Measurements from ENCODE around the gene TNFSF12. TPM values are rescaled to one million over a fixed set of nuclear protein-coding genes. Genes with fewer than 3 reads are reported as not detected.
A peak's percentile ranks its signal among the peaks of the same experiment; 100 is the strongest.

TNFSF12 gene, protein sequence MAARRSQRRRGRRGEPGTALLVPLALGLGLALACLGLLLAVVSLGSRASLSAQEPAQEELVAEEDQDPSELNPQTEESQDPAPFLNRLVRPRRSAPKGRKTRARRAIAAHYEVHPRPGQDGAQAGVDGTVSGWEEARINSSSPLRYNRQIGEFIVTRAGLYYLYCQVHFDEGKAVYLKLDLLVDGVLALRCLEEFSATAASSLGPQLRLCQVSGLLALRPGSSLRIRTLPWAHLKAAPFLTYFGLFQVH
- total RNA-seq (13.2 TPM), polyA plus RNA-seq (ENCODE audit: insufficient read depth in 1 of 8, insufficient read length in 8 of 8, low replicate concordance in 1 of 8) (10 to 100 TPM; 22.2 to 35.9 (median 28.2) TPM)
- long read RNA-seq, donor 1, transcript TNFSF12-201 (7 exons, 1,553 nt): major isoform, 5 of 6 reads
- long read RNA-seq, donor 1, partial matches to known transcripts: 0 of 6 reads
- long read RNA-seq, donor 1, other reads (novel, unspliced or antisense): 0 of 6 reads
- long read RNA-seq, donor 2, partial matches to known transcripts: 0 of 2 reads
- long read RNA-seq, donor 2, other reads (novel, unspliced or antisense): 0 of 2 reads
- long read RNA-seq, donor 3, transcript TNFSF12-201 (7 exons, 1,553 nt): major isoform, 11 of 13 reads
- long read RNA-seq, donor 3, partial matches to known transcripts: 0 of 13 reads
- long read RNA-seq, donor 3, other reads (novel, unspliced or antisense): 0 of 13 reads
- long read RNA-seq, donor 4, partial matches to known transcripts: 17 of 21 reads
- long read RNA-seq, donor 4, other reads (novel, unspliced or antisense): 0 of 21 reads
- long read RNA-seq, donor 5, transcript TNFSF12-201 (7 exons, 1,553 nt): major isoform, 25 of 40 reads
- long read RNA-seq, donor 5, partial matches to known transcripts: 5 of 40 reads
- long read RNA-seq, donor 5, other reads (novel, unspliced or antisense): 9 of 40 reads
- long read RNA-seq, donor 6, transcript TNFSF12-201 (7 exons, 1,553 nt): major isoform, 6 of 19 reads
- long read RNA-seq, donor 6, partial matches to known transcripts: 13 of 19 reads
- long read RNA-seq, donor 6, other reads (novel, unspliced or antisense): 0 of 19 reads
- long read RNA-seq, donor 7, transcript TNFSF12-201 (7 exons, 1,553 nt): major isoform, 5 of 13 reads
- long read RNA-seq, donor 7, partial matches to known transcripts: 5 of 13 reads
- long read RNA-seq, donor 7, other reads (novel, unspliced or antisense): 0 of 13 reads
- long read RNA-seq, donor 8, partial matches to known transcripts: 0 of 5 reads
- long read RNA-seq, donor 8, other reads (novel, unspliced or antisense): 0 of 5 reads
- long read RNA-seq, donor 9, transcript TNFSF12-201 (7 exons, 1,553 nt): major isoform, 6 of 12 reads
- long read RNA-seq, donor 9, partial matches to known transcripts: 5 of 12 reads
- long read RNA-seq, donor 9, other reads (novel, unspliced or antisense): 0 of 12 reads
- long read RNA-seq, donor 10, partial matches to known transcripts: 0 of 8 reads
- long read RNA-seq, donor 10, other reads (novel, unspliced or antisense): 6 of 8 reads
- long read RNA-seq, donor 11, transcript TNFSF12-201 (7 exons, 1,553 nt): major isoform, 16 of 33 reads
- long read RNA-seq, donor 11, partial matches to known transcripts: 10 of 33 reads
- long read RNA-seq, donor 11, other reads (novel, unspliced or antisense): 6 of 33 reads

DNA sequence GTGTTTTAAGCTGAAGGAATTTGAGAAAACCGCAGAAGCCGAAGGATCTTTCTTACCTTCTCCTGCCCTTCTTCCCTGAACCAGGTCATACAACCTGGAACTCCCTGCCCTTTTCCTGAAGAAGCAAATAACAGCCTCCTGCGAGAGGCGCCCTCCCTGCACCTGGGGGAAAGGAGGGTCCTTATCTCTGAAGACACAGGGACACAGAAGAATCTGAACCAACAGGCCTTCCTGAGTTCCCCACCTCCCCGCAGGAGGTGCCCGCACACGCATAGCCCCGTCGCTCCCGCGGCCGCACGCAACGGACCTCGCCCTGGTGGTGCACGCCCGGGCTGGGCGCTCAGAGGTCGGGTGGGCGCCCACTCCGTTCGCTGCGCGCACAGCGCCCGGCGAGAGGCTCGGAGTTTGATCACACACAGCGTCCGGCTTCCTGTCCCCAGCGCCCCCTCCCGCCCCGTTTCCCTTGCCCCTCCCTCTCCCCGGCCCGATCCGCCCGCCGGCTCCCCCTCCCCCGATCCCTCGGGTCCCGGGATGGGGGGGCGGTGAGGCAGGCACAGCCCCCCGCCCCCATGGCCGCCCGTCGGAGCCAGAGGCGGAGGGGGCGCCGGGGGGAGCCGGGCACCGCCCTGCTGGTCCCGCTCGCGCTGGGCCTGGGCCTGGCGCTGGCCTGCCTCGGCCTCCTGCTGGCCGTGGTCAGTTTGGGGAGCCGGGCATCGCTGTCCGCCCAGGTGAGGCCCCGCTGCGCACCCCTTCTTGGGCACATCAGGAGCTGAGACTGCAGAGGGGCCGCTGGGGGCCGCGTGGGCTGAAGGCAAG is at the start of gene TNFSF12:
TNFSF12 (plus strand) TSS at position 474 of the 816 bp plus-strand sequence; CDS start at position 570, 96 bp downstream.
- no peaks in the 10 kb centered on the region for H3K9me3 ChIP-seq (replicated peaks; ENCODE audit: control insufficient read depth, low read depth, low read length)
- WGBS (ENCODE audit: insufficient coverage): 2% methylated on average over 50 of the region's 65 CpGs
- H3K27ac ChIP-seq (ENCODE audit: low read length): peak within 1 kb of the TSS; percentile 79
- no peaks in the 10 kb centered on the region for H3K27me3 ChIP-seq (ENCODE audit: control insufficient read depth, insufficient read depth, low read length)
- DNase-seq: peak; percentile 78
- peaks cover 6% of the 10 kb centered on the region for H3K36me3 ChIP-seq (ENCODE audit: control insufficient read depth, insufficient read depth, low read length)
- peaks cover 19% of the 10 kb centered on the region for H3K4me1 ChIP-seq (ENCODE audit: control insufficient read depth, insufficient read depth, low read length)
- peak within 1 kb of the TSS; percentile 72 for H3K4me3 ChIP-seq (ENCODE audit: low read length)

DNA sequence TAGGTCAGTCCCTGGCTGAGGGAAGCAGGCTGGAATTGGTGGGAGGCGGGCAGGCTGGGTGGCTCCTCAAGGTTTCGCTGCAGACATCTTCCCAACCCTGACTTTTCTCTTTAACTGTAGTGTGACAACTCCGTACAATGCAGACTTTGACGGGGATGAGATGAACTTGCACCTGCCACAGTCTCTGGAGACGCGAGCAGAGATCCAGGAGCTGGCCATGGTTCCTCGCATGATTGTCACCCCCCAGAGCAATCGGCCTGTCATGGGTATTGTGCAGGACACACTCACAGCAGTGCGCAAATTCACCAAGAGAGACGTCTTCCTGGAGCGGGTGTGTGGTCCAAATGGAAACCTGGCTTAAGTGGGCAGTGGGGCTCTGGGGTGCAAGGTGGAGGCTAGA is 49.7 kb upstream of the TNFSF12 start:
- Histone ChIP-seq H3K27me3 (ENCODE audit: control insufficient read depth, insufficient read depth, low read length) (no peaks in the 10 kb centered on the region), H3K4me1 (ENCODE audit: control insufficient read depth, insufficient read depth, low read length) (no peaks in the 10 kb centered on the region), H3K36me3 (ENCODE audit: control insufficient read depth, insufficient read depth, low read length) (peaks cover 83% of the 10 kb centered on the region), H3K4me3 (ENCODE audit: low read length) (no peak overlapping the region), H3K9me3 (replicated peaks; ENCODE audit: control insufficient read depth, low read depth, low read length) (no peaks in the 10 kb centered on the region), H3K27ac (ENCODE audit: low read length) (no peak overlapping the region)
- DNase-seq: no peak
- 79% methylated on average over 10 of the region's 11 CpGs for whole genome bisulfite sequencing (ENCODE audit: insufficient coverage)

DNA sequence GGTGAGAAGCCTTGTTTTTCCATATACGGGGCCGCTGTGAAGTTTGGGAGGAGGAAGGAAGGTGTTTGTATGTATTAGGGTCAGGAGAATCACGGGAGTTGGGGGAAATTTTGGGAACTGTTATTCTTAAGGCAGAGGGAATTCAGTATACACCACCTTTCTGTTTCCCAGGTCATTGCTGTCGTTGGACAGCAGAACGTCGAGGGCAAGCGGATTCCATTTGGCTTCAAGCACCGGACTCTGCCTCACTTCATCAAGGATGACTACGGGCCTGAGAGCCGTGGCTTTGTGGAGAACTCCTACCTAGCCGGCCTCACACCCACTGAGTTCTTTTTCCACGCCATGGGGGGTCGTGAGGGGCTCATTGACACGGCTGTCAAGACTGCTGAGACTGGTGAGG is 47.1 kb upstream of the TNFSF12 start:
- 84% methylated on average over 11 of the region's 14 CpGs for WGBS (ENCODE audit: insufficient coverage)
- Histone ChIP-seq H3K4me3 (ENCODE audit: low read length) (no peak overlapping the region), H3K4me1 (ENCODE audit: control insufficient read depth, insufficient read depth, low read length) (no peaks in the 10 kb centered on the region), H3K27ac (ENCODE audit: low read length) (no peak overlapping the region), H3K9me3 (replicated peaks; ENCODE audit: control insufficient read depth, low read depth, low read length) (no peaks in the 10 kb centered on the region), H3K27me3 (ENCODE audit: control insufficient read depth, insufficient read depth, low read length) (no peaks in the 10 kb centered on the region), H3K36me3 (ENCODE audit: control insufficient read depth, insufficient read depth, low read length) (peaks cover 75% of the 10 kb centered on the region)
- DNase-seq: no peak

DNA sequence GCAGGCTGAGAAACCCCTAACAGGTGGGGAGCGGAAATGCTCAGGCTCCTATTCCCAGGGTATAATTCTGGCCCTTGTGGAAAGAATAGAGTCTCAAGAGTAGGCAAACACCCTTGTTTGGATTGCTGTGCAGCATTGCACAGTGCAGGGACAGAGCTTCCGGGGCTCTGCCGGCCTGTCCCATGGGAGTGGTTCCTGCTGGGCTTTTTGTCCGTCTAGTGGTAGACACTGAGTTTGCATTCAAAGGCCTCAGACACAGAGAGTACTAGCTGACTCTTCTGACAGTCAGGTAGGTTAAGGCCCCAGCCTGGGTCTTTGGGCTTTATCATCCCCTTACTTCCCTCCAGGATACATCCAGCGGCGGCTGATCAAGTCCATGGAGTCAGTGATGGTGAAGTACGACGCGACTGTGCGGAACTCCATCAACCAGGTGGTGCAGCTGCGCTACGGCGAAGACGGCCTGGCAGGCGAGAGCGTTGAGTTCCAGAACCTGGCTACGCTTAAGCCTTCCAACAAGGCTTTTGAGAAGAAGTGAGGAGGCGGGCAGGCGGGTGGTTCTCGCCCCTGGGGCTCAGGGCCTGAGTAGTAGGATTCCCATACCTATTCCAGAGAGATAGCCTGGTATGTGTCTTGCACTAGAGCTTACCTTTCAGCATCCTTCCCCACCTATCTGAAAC is 46.5 kb upstream of the TNFSF12 start:
- Histone ChIP-seq H3K36me3 (ENCODE audit: control insufficient read depth, insufficient read depth, low read length) (peaks cover 75% of the 10 kb centered on the region), H3K4me3 (ENCODE audit: low read length) (no peak overlapping the region), H3K4me1 (ENCODE audit: control insufficient read depth, insufficient read depth, low read length) (no peaks in the 10 kb centered on the region), H3K27me3 (ENCODE audit: control insufficient read depth, insufficient read depth, low read length) (no peaks in the 10 kb centered on the region), H3K27ac (ENCODE audit: low read length) (no peak overlapping the region), H3K9me3 (replicated peaks; ENCODE audit: control insufficient read depth, low read depth, low read length) (no peaks in the 10 kb centered on the region)
- no peak for DNase-seq
- 90% methylated on average over 15 of the region's 20 CpGs for WGBS (ENCODE audit: insufficient coverage)

DNA sequence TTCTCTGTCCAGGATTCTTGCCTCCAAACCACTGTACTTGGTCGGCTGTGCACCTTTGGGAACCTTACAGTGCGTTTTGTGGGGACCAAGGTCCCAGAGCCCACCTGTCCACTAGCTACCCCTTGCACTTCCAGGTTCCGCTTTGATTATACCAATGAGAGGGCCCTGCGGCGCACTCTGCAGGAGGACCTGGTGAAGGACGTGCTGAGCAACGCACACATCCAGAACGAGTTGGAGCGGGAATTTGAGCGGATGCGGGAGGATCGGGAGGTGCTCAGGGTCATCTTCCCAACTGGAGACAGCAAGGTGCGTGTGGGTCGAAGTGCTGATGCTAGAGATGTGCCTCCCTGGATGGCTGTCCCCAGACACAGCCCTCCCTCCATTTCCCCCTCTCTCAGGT is 45.9 kb upstream of the TNFSF12 start:
- 90% methylated on average over 8 of the region's 14 CpGs for WGBS (ENCODE audit: insufficient coverage)

DNA sequence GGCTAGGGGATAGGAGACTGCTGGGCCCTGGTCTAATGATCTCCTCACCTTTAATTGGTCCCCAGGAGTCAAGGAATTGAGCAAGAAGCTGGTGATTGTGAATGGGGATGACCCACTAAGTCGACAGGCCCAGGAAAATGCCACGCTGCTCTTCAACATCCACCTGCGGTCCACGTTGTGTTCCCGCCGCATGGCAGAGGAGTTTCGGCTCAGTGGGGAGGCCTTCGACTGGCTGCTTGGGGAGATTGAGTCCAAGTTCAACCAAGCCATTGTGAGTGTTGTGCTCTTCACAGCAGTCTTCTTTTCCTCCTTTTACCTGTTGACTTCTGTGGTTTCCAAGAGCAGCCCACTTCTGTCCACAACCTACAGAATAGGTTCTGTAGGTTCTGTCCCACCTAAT is 45.3 kb upstream of the TNFSF12 start:
- peaks cover 70% of the 10 kb centered on the region for H3K36me3 ChIP-seq (ENCODE audit: control insufficient read depth, insufficient read depth, low read length)
- no peak overlapping the region for H3K27ac ChIP-seq (ENCODE audit: low read length)
- H3K27me3 ChIP-seq (ENCODE audit: control insufficient read depth, insufficient read depth, low read length): no peaks in the 10 kb centered on the region
- no peaks in the 10 kb centered on the region for H3K9me3 ChIP-seq (replicated peaks; ENCODE audit: control insufficient read depth, low read depth, low read length)
- no peaks in the 10 kb centered on the region for H3K4me1 ChIP-seq (ENCODE audit: control insufficient read depth, insufficient read depth, low read length)
- DNase-seq: no peak
- no peak overlapping the region for H3K4me3 ChIP-seq (ENCODE audit: low read length)
- WGBS (ENCODE audit: insufficient coverage): 100% methylated on average over 7 of the region's 8 CpGs

More for the DNA sequence above, 45.9 kb upstream of the TNFSF12 start:
- no peak for DNase-seq
- no peak overlapping the region for H3K4me3 ChIP-seq (ENCODE audit: low read length)
- no peaks in the 10 kb centered on the region for H3K27me3 ChIP-seq (ENCODE audit: control insufficient read depth, insufficient read depth, low read length)
- H3K4me1 ChIP-seq (ENCODE audit: control insufficient read depth, insufficient read depth, low read length): no peaks in the 10 kb centered on the region
- no peak overlapping the region for H3K27ac ChIP-seq (ENCODE audit: low read length)
- H3K9me3 ChIP-seq (replicated peaks; ENCODE audit: control insufficient read depth, low read depth, low read length): no peaks in the 10 kb centered on the region
- H3K36me3 ChIP-seq (ENCODE audit: control insufficient read depth, insufficient read depth, low read length): peaks cover 70% of the 10 kb centered on the region

DNA sequence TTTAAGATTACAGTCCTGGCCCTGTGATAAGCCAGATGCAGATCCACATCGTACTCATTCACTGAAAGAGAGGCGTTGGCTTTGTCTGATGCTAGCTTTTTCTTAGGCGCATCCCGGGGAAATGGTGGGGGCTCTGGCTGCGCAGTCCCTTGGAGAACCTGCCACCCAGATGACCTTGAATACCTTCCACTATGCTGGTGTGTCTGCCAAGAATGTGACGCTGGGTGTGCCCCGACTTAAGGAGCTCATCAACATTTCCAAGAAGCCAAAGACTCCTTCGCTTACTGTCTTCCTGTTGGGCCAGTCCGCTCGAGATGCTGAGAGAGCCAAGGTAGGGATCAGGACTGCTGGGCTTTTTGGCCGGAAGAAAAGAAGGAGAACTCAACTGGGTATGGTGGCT is 40.7 kb upstream of the TNFSF12 start:
- WGBS (ENCODE audit: insufficient coverage): 90% methylated on average over 10 of the region's 11 CpGs
- Histone ChIP-seq H3K4me3 (ENCODE audit: low read length) (no peak overlapping the region), H3K4me1 (ENCODE audit: control insufficient read depth, insufficient read depth, low read length) (peaks cover 4% of the 10 kb centered on the region), H3K36me3 (ENCODE audit: control insufficient read depth, insufficient read depth, low read length) (peaks cover 73% of the 10 kb centered on the region), H3K27me3 (ENCODE audit: control insufficient read depth, insufficient read depth, low read length) (no peaks in the 10 kb centered on the region), H3K9me3 (replicated peaks; ENCODE audit: control insufficient read depth, low read depth, low read length) (no peaks in the 10 kb centered on the region), H3K27ac (ENCODE audit: low read length) (no peak overlapping the region)
- no peak for DNase-seq

DNA sequence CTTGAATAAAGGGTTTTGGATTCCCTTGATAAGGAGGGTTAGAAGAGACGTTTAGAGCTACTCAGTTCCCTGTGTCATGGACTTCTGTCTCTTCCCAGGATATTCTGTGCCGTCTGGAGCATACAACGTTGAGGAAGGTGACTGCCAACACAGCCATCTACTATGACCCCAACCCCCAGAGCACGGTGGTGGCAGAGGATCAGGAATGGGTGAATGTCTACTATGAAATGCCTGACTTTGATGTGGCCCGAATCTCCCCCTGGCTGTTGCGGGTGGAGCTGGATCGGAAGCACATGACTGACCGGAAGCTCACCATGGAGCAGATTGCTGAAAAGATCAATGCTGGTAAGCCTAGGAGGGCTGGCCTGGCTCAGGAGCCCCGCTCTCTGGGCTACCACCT is 40.0 kb upstream of the TNFSF12 start:
- 95% methylated on average over 4 of the region's 9 CpGs for WGBS (ENCODE audit: insufficient coverage)
- H3K4me1 ChIP-seq (ENCODE audit: control insufficient read depth, insufficient read depth, low read length): peaks cover 4% of the 10 kb centered on the region
- no peak for DNase-seq
- peaks cover 73% of the 10 kb centered on the region for H3K36me3 ChIP-seq (ENCODE audit: control insufficient read depth, insufficient read depth, low read length)
- H3K27me3 ChIP-seq (ENCODE audit: control insufficient read depth, insufficient read depth, low read length): no peaks in the 10 kb centered on the region
- no peak overlapping the region for H3K4me3 ChIP-seq (ENCODE audit: low read length)
- no peaks in the 10 kb centered on the region for H3K9me3 ChIP-seq (replicated peaks; ENCODE audit: control insufficient read depth, low read depth, low read length)
- no peak overlapping the region for H3K27ac ChIP-seq (ENCODE audit: low read length)
